ENCODE data around the gene TPO. TPM values are rescaled to one million over a fixed set of nuclear protein-coding genes. Genes with fewer than 3 reads are reported as not detected.

The TPO gene
- polyA plus RNA-seq, 3 donors = not detected

DNA sequence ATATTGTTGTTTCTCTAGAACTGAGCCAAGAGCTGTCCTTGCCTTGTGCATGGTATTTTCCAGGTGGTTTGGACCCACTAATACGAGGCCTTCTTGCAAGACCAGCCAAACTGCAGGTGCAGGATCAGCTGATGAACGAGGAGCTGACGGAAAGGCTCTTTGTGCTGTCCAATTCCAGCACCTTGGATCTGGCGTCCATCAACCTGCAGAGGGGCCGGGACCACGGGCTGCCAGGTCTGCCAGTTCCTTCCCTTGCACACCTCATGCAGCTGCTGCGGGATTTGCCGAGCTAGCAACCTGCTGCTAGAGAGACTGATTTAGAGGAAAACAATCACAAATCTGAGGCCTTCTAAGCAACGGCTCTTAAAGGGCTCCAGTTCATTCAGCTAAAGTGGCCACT, 74.5 kb downstream of the TPO start:
- Histone ChIP-seq H3K27me3 (ENCODE audit: control insufficient read depth in 2 of 2, insufficient read depth in 2 of 2, low read length in 2 of 2) (no peaks in the 10 kb centered on the region), H3K27ac (ENCODE audit: low read depth in 1 of 2, low read length in 2 of 2) (no peak overlapping the region), H3K4me3 (replicated peaks in 1 of 3; ENCODE audit: low read depth in 2 of 3, low read length in 3 of 3) (no peak overlapping the region), H3K79me2 (ENCODE audit: insufficient read depth, low read length) (no peaks in the 10 kb centered on the region), H3K4me2 (replicated peaks; ENCODE audit: extremely low read depth, low read length, poor library complexity, severe bottlenecking) (no peak overlapping the region), H4K20me1 (ENCODE audit: insufficient read depth, low read length) (no peaks in the 10 kb centered on the region), H2AFZ (ENCODE audit: insufficient read depth, low read depth, low read length, poor library complexity, severe bottlenecking) (no peak overlapping the region), H3K9me3 (replicated peaks in 1 of 2; ENCODE audit: control insufficient read depth in 1 of 2, insufficient read depth in 1 of 2, low read length in 2 of 2) (no peaks in the 10 kb centered on the region), H3K9ac (ENCODE audit: insufficient read depth, low read length, poor library complexity, severe bottlenecking) (no peak overlapping the region), H3K4me1 (ENCODE audit: control insufficient read depth in 1 of 2, insufficient read depth in 2 of 2, low read length in 2 of 2) (no peaks in the 10 kb centered on the region), H3K36me3 (replicated peaks in 1 of 2; ENCODE audit: control insufficient read depth in 1 of 2, insufficient read depth in 2 of 2, low read length in 2 of 2) (no peaks in the 10 kb centered on the region)
- no peaks in the 10 kb centered on the region for H3K36me3 Mint-ChIP-seq
- no peaks in the 10 kb centered on the region for H3K27me3 Mint-ChIP-seq (ENCODE audit: low read depth in 3 of 3)
- H3K9me3 Mint-ChIP-seq = peaks cover 0 to 10% (median 5%) of the 10 kb centered on the region in 7 donors
- intact Hi-C loops (cut with micrococcal nuclease) = no loop called here
- DNase-seq = no peak
- H3K27ac Mint-ChIP-seq = no peak overlapping the region
- no peaks in the 10 kb centered on the region for H3K4me1 Mint-ChIP-seq
- TF ChIP-seq, protein P1, sequence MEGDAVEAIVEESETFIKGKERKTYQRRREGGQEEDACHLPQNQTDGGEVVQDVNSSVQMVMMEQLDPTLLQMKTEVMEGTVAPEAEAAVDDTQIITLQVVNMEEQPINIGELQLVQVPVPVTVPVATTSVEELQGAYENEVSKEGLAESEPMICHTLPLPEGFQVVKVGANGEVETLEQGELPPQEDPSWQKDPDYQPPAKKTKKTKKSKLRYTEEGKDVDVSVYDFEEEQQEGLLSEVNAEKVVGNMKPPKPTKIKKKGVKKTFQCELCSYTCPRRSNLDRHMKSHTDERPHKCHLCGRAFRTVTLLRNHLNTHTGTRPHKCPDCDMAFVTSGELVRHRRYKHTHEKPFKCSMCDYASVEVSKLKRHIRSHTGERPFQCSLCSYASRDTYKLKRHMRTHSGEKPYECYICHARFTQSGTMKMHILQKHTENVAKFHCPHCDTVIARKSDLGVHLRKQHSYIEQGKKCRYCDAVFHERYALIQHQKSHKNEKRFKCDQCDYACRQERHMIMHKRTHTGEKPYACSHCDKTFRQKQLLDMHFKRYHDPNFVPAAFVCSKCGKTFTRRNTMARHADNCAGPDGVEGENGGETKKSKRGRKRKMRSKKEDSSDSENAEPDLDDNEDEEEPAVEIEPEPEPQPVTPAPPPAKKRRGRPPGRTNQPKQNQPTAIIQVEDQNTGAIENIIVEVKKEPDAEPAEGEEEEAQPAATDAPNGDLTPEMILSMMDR (IDR thresholded peaks at IDR 0.05) = no peak
- 89% methylated on average over 8 of the region's 9 CpGs for WGBS (ENCODE audit: insufficient coverage)
- H3K4me3 Mint-ChIP-seq = no peak overlapping the region

DNA sequence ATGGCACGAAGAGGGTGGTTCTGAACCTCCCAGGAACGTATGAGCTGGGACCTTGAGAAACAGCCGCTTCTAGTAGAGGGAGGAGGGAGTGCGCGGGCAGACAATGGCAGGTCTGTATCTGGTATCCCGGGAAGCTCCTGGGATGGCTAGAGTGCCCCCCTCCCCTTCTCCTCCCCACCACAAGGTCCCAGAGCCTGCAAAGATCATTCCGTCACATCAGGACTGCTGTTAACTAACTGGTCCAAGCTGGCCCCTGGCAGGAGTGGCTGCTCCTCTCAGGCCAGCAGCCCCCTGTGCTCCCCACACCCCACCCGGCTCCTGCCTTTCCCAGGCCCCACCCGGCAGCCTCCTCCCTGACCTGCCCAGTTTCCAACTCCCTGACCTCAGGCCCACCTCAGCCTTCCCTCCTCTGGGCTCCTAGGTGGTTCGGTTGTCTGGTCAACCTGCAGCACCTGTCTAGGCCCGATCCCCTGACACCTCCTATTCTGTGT, 75.0 kb downstream of the TPO start:
- H3K4me1 Mint-ChIP-seq = no peaks in the 10 kb centered on the region
- WGBS (ENCODE audit: insufficient coverage) = 97% methylated on average over 3 of the region's 11 CpGs
- Histone ChIP-seq H3K36me3 (replicated peaks in 1 of 2; ENCODE audit: control insufficient read depth in 1 of 2, insufficient read depth in 2 of 2, low read length in 2 of 2) (no peaks in the 10 kb centered on the region), H3K4me2 (replicated peaks; ENCODE audit: extremely low read depth, low read length, poor library complexity, severe bottlenecking) (no peak overlapping the region), H3K27ac (ENCODE audit: low read depth in 1 of 2, low read length in 2 of 2) (no peak overlapping the region), H3K27me3 (ENCODE audit: control insufficient read depth in 2 of 2, insufficient read depth in 2 of 2, low read length in 2 of 2) (no peaks in the 10 kb centered on the region), H3K4me1 (ENCODE audit: control insufficient read depth in 1 of 2, insufficient read depth in 2 of 2, low read length in 2 of 2) (no peaks in the 10 kb centered on the region), H3K4me3 (replicated peaks in 1 of 3; ENCODE audit: low read depth in 2 of 3, low read length in 3 of 3) (no peak overlapping the region), H3K9me3 (replicated peaks in 1 of 2; ENCODE audit: control insufficient read depth in 1 of 2, insufficient read depth in 1 of 2, low read length in 2 of 2) (no peaks in the 10 kb centered on the region), H3K9ac (ENCODE audit: insufficient read depth, low read length, poor library complexity, severe bottlenecking) (no peak overlapping the region), H2AFZ (ENCODE audit: insufficient read depth, low read depth, low read length, poor library complexity, severe bottlenecking) (no peak overlapping the region), H4K20me1 (ENCODE audit: insufficient read depth, low read length) (no peaks in the 10 kb centered on the region), H3K79me2 (ENCODE audit: insufficient read depth, low read length) (no peaks in the 10 kb centered on the region)
- TF ChIP-seq, protein P1 (IDR thresholded peaks at IDR 0.05) = no peak
- no peaks in the 10 kb centered on the region for H3K27me3 Mint-ChIP-seq (ENCODE audit: low read depth in 3 of 3)
- intact Hi-C loops (cut with micrococcal nuclease) = no loop called here
- no peak for DNase-seq
- no peak overlapping the region for H3K4me3 Mint-ChIP-seq
- H3K9me3 Mint-ChIP-seq = peaks cover 0 to 10% (median 5%) of the 10 kb centered on the region in 7 donors
- H3K27ac Mint-ChIP-seq = no peak overlapping the region
- no peaks in the 10 kb centered on the region for H3K36me3 Mint-ChIP-seq

Data from CD14-positive monocyte (primary cell).